ENCODE data around the gene ADGRV1.

Gene ADGRV1

DNA sequence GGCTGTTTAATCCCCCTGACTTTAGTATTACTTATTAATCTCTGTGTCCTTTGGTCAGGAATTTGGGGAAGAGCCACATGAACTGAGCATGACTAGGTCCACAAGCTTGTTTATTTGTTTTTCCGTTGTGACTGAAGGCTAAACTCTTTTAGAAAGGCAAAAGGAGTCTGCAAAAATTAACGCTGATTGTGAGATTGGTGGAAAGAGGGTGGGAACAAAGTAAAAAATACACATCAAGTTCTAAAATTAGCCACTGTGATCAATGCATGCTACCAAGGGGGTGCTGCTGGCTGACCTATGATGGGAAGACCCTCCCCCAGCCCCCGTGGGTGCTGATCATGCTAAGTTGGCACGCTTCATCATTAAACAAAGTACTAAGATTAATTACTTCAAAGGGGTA lies 356.8 kb downstream of the ADGRV1 start:
- POLR2A ChIA-PET = no interaction called here
- TF ChIP-seq ZNF701 (tag by site-specific recombination; IDR thresholded peaks at IDR 0.05) (no peak), BCL11A (tag by site-specific recombination; IDR thresholded peaks at IDR 0.05; ENCODE audit: low read depth) (no peak), ZSCAN18 (tag by site-specific recombination; IDR thresholded peaks at IDR 0.05) (no peak), PBX3 (CRISPR knock-in tag; IDR thresholded peaks at IDR 0.05) (no peak), BCL6B (tag by site-specific recombination; IDR thresholded peaks at IDR 0.05) (no peak)
- peaks cover 16% of the 10 kb centered on the region; the same call in 1 of the 2 replicates for H3K4me1 ChIP-seq (ENCODE audit: control insufficient read depth, insufficient read depth, low read length)
- no peak overlapping the region for H3K4me3 ChIP-seq (ENCODE audit: low read depth, low read length)
- CTCF ChIA-PET = interaction anchor here (1.4 kb wide), 1 partner anchor 469 kb away, joined by 6 read pairs; no protein-coding TSS in a partner anchor
- H3K9me3 ChIP-seq (ENCODE audit: control insufficient read depth, insufficient read depth, low read depth, low read length) = no peaks in the 10 kb centered on the region
- no peaks in the 10 kb centered on the region for H3K36me3 ChIP-seq (ENCODE audit: control insufficient read depth in 2 of 2, insufficient read depth in 1 of 2, low read length in 2 of 2)
- no peak overlapping the region for H3K27ac ChIP-seq (ENCODE audit: extremely low read depth, low read depth, low read length)

GRCh38 chr5:90916947-90917800 lies 358.6 kb downstream of the ADGRV1 start:
- H3K9me3 ChIP-seq (ENCODE audit: control insufficient read depth, insufficient read depth, low read depth, low read length) = no peaks in the 10 kb centered on the region
- H3K36me3 ChIP-seq (ENCODE audit: control insufficient read depth in 2 of 2, insufficient read depth in 1 of 2, low read length in 2 of 2) = no peaks in the 10 kb centered on the region; a peak in 1 of 3 replicates
- ChIA-PET POLR2A (no interaction called here), CTCF (interaction anchor here (0.6 to 1.9 kb wide), 3 partner anchors 14 to 858 kb away, joined by 3 to 8 read pairs (median 4); no protein-coding TSS in a partner anchor)
- no peak for TF ChIP-seq HIC1 (tag by site-specific recombination; IDR thresholded peaks at IDR 0.05)
- peak; percentile 67 for TF ChIP-seq SCRT1 (tag by site-specific recombination; IDR thresholded peaks at IDR 0.05; ENCODE audit: borderline replicate concordance)
- TF ChIP-seq SCRT2 (tag by site-specific recombination; IDR thresholded peaks at IDR 0.05) = peak; percentile 91
- no peak overlapping the region for H3K27ac ChIP-seq (ENCODE audit: extremely low read depth, low read depth, low read length)
- H3K4me3 ChIP-seq (ENCODE audit: low read depth, low read length) = no peak overlapping the region
- peaks cover 6% of the 10 kb centered on the region; the same call in 1 of the 2 replicates for H3K4me1 ChIP-seq (ENCODE audit: control insufficient read depth, insufficient read depth, low read length)

DNA sequence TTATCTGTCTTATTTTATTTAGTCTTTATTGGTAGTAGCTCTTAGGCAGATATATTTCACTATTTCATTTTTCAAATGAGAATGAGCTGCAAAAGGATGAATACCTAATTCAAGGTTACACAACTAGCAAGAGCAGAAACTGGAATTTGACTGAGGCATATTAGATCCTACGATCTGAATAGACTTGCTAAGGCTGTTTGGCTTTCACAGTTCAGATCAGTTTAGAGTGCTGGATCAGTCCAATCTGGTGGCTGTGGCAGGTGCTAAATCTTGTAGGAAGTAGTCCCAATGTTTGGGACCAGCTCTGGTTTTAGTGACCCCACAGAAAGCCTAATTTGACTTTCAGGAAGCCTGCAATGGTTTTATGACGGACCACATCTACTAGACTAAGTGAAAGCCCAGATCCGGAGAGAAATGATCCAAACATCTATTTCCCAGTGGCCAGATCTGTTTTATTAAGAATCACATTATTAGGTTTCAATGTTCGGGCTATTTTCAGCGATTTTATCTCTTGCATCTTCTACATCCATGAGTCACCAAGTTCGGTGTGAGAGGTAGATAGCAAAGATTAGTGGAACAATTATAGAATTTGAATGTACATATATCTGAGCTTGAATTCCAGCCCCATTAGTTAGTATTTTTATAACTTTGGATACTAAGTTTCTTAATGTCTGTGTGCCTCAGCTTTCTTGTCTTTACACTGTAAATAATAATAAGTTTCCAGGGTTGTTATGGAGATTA lies 359.5 kb downstream of the ADGRV1 start:
- ChIA-PET CTCF (interaction anchor here (0.6 to 1.9 kb wide), 3 partner anchors 13 to 859 kb away, joined by 3 to 8 read pairs (median 3); no protein-coding TSS in a partner anchor), POLR2A (no interaction called here)
- Histone ChIP-seq H3K36me3 (ENCODE audit: control insufficient read depth in 2 of 2, insufficient read depth in 1 of 2, low read length in 2 of 2) (no peaks in the 10 kb centered on the region; a peak in 1 of 3 replicates), H3K4me1 (ENCODE audit: control insufficient read depth, insufficient read depth, low read length) (peaks cover 6% of the 10 kb centered on the region; the same call in 1 of the 2 replicates), H3K27ac (ENCODE audit: extremely low read depth, low read depth, low read length) (no peak overlapping the region), H3K4me3 (ENCODE audit: low read depth, low read length) (no peak overlapping the region), H3K9me3 (ENCODE audit: control insufficient read depth, insufficient read depth, low read depth, low read length) (no peaks in the 10 kb centered on the region)
- TF ChIP-seq ZNF514 (tag by site-specific recombination; IDR thresholded peaks at IDR 0.05) = no peak
- TF ChIP-seq ZNF169 (tag by site-specific recombination; IDR thresholded peaks at IDR 0.05) = no peak
- no peak for TF ChIP-seq ZNF560 (tag by site-specific recombination; IDR thresholded peaks at IDR 0.05; ENCODE audit: borderline replicate concordance)
- no peak for TF ChIP-seq ZNF157 (tag by site-specific recombination; IDR thresholded peaks at IDR 0.05)
- no peak for TF ChIP-seq ZNF292 (tag by site-specific recombination; IDR thresholded peaks at IDR 0.05; ENCODE audit: borderline replicate concordance, low read depth)
- no peak for TF ChIP-seq BCL11B (tag by site-specific recombination; IDR thresholded peaks at IDR 0.05; ENCODE audit: low read depth)
- no peak for TF ChIP-seq SP3 (tag by site-specific recombination; IDR thresholded peaks at IDR 0.05)
- no peak for TF ChIP-seq ZNF701 (tag by site-specific recombination; IDR thresholded peaks at IDR 0.05)
- TF ChIP-seq, protein P1, sequence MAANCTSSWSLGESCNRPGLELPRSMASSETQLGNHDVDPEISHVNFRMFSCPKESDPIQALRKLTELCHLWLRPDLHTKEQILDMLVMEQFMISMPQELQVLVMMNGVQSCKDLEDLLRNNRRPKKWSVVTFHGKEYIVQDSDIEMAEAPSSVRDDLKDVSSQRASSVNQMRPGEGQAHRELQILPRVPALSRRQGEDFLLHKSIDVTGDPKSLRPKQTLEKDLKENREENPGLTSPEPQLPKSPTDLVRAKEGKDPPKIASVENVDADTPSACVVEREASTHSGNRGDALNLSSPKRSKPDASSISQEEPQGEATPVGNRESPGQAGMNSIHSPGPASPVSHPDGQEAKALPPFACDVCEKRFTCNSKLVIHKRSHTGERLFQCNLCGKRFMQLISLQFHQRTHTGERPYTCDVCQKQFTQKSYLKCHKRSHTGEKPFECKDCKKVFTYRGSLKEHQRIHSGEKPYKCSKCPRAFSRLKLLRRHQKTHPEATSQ (tag by site-specific recombination; IDR thresholded peaks at IDR 0.05) = no peak
- no peak for TF ChIP-seq ZNF658 (tag by site-specific recombination; IDR thresholded peaks at IDR 0.05)
- TF ChIP-seq ZSCAN23 (tag by site-specific recombination; IDR thresholded peaks at IDR 0.05) = no peak
